K562 (cell line): ENCODE results near the gene CHRNE. TPM values are rescaled to one million over a fixed set of nuclear protein-coding genes. Genes with fewer than 3 reads are reported as not detected.

Experiments
- ATAC-seq: fragments of 200-7000 bp; cut with Tn5 transposase; 3 replicates; pipeline ENCODE4 v1.9.1; 2020; ENCODE audit warnings: moderate library complexity
- BruUV-seq: library from RNA; stranded (reverse); fragments of 400-500 nt; replicated peaks from 2 replicates; lab custom pipeline; 2021; lab: Mats Ljungman, UMichigan
- CTCF ChIA-PET: fragments of 300-600 bp; formaldehyde crosslinking; extraction: SDS; loops from one replicate; lab custom pipeline; 2021; ENCODE audit warnings: low intra/inter-chr PET ratio; lab: Yijun Ruan, JAX
- POLR2A ChIA-PET: fragments of 300-600, 350-650 bp; sonication (Branson Sonifier 250); formaldehyde crosslinking; extraction: SDS; loops from one replicate; lab custom pipeline; 2021; ENCODE audit warnings: antibody characterized with exemption, inconsistent platforms; lab: Yijun Ruan, JAX
- DNase-seq, 4 experiments: peaks; one replicate each; pipeline versions ENCODE4 v3.0.0 to v3.0.0-alpha.2; 2011 to 2018; ENCODE audit warnings: low spot score in 3 of 4, mixed read lengths in 3 of 4; ENCODE audit errors: extremely low read depth in 1 of 4
- FAIRE-seq: peaks from 2 replicates; lab custom pipeline; 2011; peaks lifted over from hg19 to GRCh38; lab: Jason Lieb, UNC
- H2AFZ ChIP-seq: 2 replicates; pipeline ENCODE4 v1.6.0; 2011; ENCODE audit warnings: low read depth, low read length, control low read depth, inconsistent platforms
- H3K27ac ChIP-seq: fragments of 200-600 bp; 3 replicates; pipeline ENCODE4 v1.8.0; 2011; ENCODE audit warnings: low read depth, mild to moderate bottlenecking, control low read depth, inconsistent platforms, low read length, moderate library complexity, mixed read lengths; ENCODE audit errors: extremely low read depth
- H3K27me3 ChIP-seq, 2 experiments: fragments of 300-600 bp in 1 of 2; 2 replicates in 1 of 2; 3 replicates in 1 of 2; pipeline versions ENCODE4 v1.6.0 to v1.8.0; 2011; ENCODE audit warnings: inconsistent platforms in 2 of 2, low read length in 2 of 2, mild to moderate bottlenecking in 1 of 2, mixed read lengths in 1 of 2, moderate library complexity in 1 of 2; ENCODE audit not compliant: control insufficient read depth in 2 of 2, insufficient read depth in 2 of 2
- H3K36me3 ChIP-seq: fragments of 300-600 bp; 3 replicates; pipeline ENCODE4 v1.8.0; 2011; ENCODE audit warnings: mild to moderate bottlenecking, low read length, inconsistent platforms; ENCODE audit not compliant: control insufficient read depth, insufficient read depth
- H3K4me1 ChIP-seq, 2 experiments: fragments of 200-600 bp in 1 of 2; replicated peaks in 1 of 2; 2 replicates in 1 of 2; 3 replicates in 1 of 2; pipeline versions ENCODE4 v1.5.1 to v1.8.0; 2011; ENCODE audit warnings: inconsistent platforms in 2 of 2, low read length in 2 of 2, mild to moderate bottlenecking in 1 of 2, mixed read lengths in 1 of 2, moderate library complexity in 1 of 2; ENCODE audit not compliant: control insufficient read depth in 2 of 2, insufficient read depth in 2 of 2
- H3K4me2 ChIP-seq: 2 replicates; pipeline ENCODE4 v1.6.1; 2011; ENCODE audit warnings: low read length, control low read depth, inconsistent platforms, mixed read lengths; ENCODE audit not compliant: insufficient read depth
- H3K4me3 ChIP-seq: fragments of 200-600 bp; sonication (generic), shearing (Covaris generic); 2 replicates; pipeline ENCODE4 v1.5.1; 2016; ENCODE audit warnings: control low read depth, inconsistent platforms
- H3K79me2 ChIP-seq: fragments of 200-600 bp; 3 replicates; pipeline ENCODE4 v1.8.0; 2011; ENCODE audit warnings: low read length, inconsistent platforms; ENCODE audit not compliant: control insufficient read depth, insufficient read depth
- H3K9ac ChIP-seq, 2 experiments: 2 replicates each; pipeline versions ENCODE4 v1.6.0 to v1.6.1; 2011; ENCODE audit warnings: low read depth in 2 of 2, low read length in 2 of 2, control low read depth in 1 of 2, inconsistent platforms in 1 of 2, mild to moderate bottlenecking in 1 of 2, mixed read lengths in 1 of 2; ENCODE audit not compliant: insufficient read depth in 1 of 2
- H3K9me1 ChIP-seq: one replicate; pipeline ENCODE4 v1.6.0; 2011; ENCODE audit warnings: inconsistent platforms, mild to moderate bottlenecking, low read length, moderate library complexity; ENCODE audit not compliant: control insufficient read depth, insufficient read depth
- H3K9me3 ChIP-seq: replicated peaks from 2 replicates; pipeline ENCODE4 v1.5.1; 2011; ENCODE audit warnings: low read depth, low read length, inconsistent platforms; ENCODE audit not compliant: control insufficient read depth, insufficient read depth
- H4K20me1 ChIP-seq: replicated peaks from 2 replicates; pipeline ENCODE4 v1.6.1; 2011; ENCODE audit warnings: low read length, inconsistent platforms, mixed read lengths; ENCODE audit not compliant: control insufficient read depth, insufficient read depth
- DMBX1 ChIP-seq: fragments of 250-450 bp; sonication (Bioruptor Pico); IDR thresholded peaks from 2 replicates; pipeline ENCODE4 v1.8.0; 2022; ENCODE audit warnings: inconsistent platforms, mild to moderate bottlenecking, moderate library complexity, borderline replicate concordance
- MAZ ChIP-seq, 2 experiments: fragments of 450-650 bp in 1 of 2; sonication (generic) in 1 of 2; formaldehyde crosslinking; IDR thresholded peaks in 1 of 2; conservative IDR thresholded peaks in 1 of 2; 2 replicates each; pipeline versions ENCODE4 v1.4.0 to v1.5.0; 2020; ENCODE audit warnings: mild to moderate bottlenecking in 1 of 2, missing genetic modification reagents in 1 of 2
- NFIC ChIP-seq: fragments of 450-650 bp; IDR thresholded peaks from 2 replicates; pipeline ENCODE4 v1.6.1; 2017; ENCODE audit warnings: mild to moderate bottlenecking, inconsistent platforms
- NKRF ChIP-seq: fragments of 450-650 bp; IDR thresholded peaks from 2 replicates; pipeline ENCODE4 v1.6.1; 2016; ENCODE audit warnings: borderline replicate concordance
- NRF1 ChIP-seq, 2 experiments: fragments of 450-650 bp; IDR thresholded peaks in 1 of 2; conservative IDR thresholded peaks in 1 of 2; 2 replicates each; pipeline ENCODE4 v1.6.1; 2014; ENCODE audit warnings: mild to moderate bottlenecking in 2 of 2
- VEZF1 ChIP-seq: fragments of 200-800 bp; sonication (Bioruptor generic); IDR thresholded peaks from 2 replicates; pipeline ENCODE4 v1.6.1; 2017; ENCODE audit warnings: missing genetic modification characterization, missing compliant biosample characterization
- ZNF764 ChIP-seq: fragments of 250-450 bp; sonication (Bioruptor Pico); IDR thresholded peaks from 2 replicates; pipeline ENCODE4 v1.4.0; 2020; ENCODE audit warnings: low read depth, mild to moderate bottlenecking, moderate library complexity
- WGBS: fragments of 100-300 bp; shearing (Covaris generic); methylation state at CpG from one replicate; pipeline ENCODE4 v1.1.6; 2016; ENCODE audit warnings: low coverage, mixed read lengths; ENCODE audit not compliant: insufficient coverage; ENCODE audit errors: missing lambda C conversion rate; 5-methylcytosine and 5-hydroxymethylcytosine counted together
- in situ Hi-C: fragments of 300-500 bp; cut with MboI; formaldehyde crosslinking; loops from 4 replicates; pipeline ENCODE4 v1.15.0; 2018; ENCODE audit warnings: inconsistent platforms, mixed read lengths
- intact Hi-C: fragments of 100-400 bp; cut with micrococcal nuclease; formaldehyde crosslinking; loops from 2 replicates; pipeline ENCODE4 v1.14.2; 2022
- polyA plus RNA-seq, 8 experiments: library from polyadenylated mRNA; depleted of rRNA in 4 of 8; stranded (reverse) in 5 of 8; unstranded in 3 of 8; fragments of >200 nt; fragmentation: Nextera tagmentation in 2 of 8; fragmentation: Illumina TruSeq in 1 of 8; extraction: Ambion mirVana in 2 of 8; extraction: Trizol in 1 of 8; gene quantifications; 2 replicates each; pipeline versions ENCODE4 v1.2.1 to v1.2.3, GENCODE V29; 2011 to 2014; ENCODE audit warnings: inconsistent platforms in 1 of 8, missing spikeins in 1 of 8
- total RNA-seq, 7 experiments: library from RNA; depleted of rRNA in 6 of 7; stranded (reverse); fragments of >200 nt in 6 of 7; fragmentation: Illumina TruSeq in 2 of 7; extraction: Trizol in 2 of 7; gene quantifications; 2 replicates each; pipeline versions ENCODE4 v1.2.1 to v1.2.3, GENCODE V29; 2011 to 2021; ENCODE audit warnings: low replicate concordance in 1 of 7

CHRNE gene
- total and polyA plus RNA-seq, 9 of the 15 experiments (the other 6 are each of a cell fraction or from before 2014, with no cell fraction given), result not detected

GRCh38 chr17:4950746-4951204 lies 47.9 kb upstream of the CHRNE start, which contains the start of gene ENO3:
ENO3 (plus strand) TSS chr17:4951119; CDS start chr17:4951830, 711 bp downstream.
- no peak for FAIRE-seq
- peak within 1 kb of the TSS; percentile 97 for H3K4me3 ChIP-seq
- H3K9me1 ChIP-seq, result no peaks in the 10 kb centered on the region
- peaks cover 45% of the 10 kb centered on the region for H3K79me2 ChIP-seq
- peak within 1 kb of the TSS; percentile 89 to 96 for H3K9ac ChIP-seq
- intact Hi-C loops (loop anchor here (1.0 kb wide), 1 partner anchor 17 kb away; the partner anchor contains the start of gene SPAG7), in situ Hi-C loops (no loop called here)
- no peaks in the 10 kb centered on the region for H3K9me3 ChIP-seq
- H3K27ac ChIP-seq, result peak within 1 kb of the TSS; percentile 98
- peaks cover 19 to 50% of the 10 kb centered on the region in 2 experiments for H3K4me1 ChIP-seq
- POLR2A ChIA-PET, result interaction anchor here (0.6 to 4.7 kb wide), 5 partner anchors 9 to 62 kb away, joined by 3 to 38 read pairs (median 7); partner anchors contain the start of genes CAMTA2, RNF167, SLC25A11 and SPAG7
- peak within 1 kb of the TSS; percentile 84 for H3K4me2 ChIP-seq
- 3% methylated on average over 7 of the region's 7 CpGs for WGBS
- H3K27me3 ChIP-seq, result no peaks in the 10 kb centered on the region
- peaks cover 14% of the 10 kb centered on the region for H4K20me1 ChIP-seq
- peak in 2 of 4 experiments; percentile 35 to 60 for DNase-seq
- peaks cover 21% of the 10 kb centered on the region for H3K36me3 ChIP-seq
- TF ChIP-seq DMBX1 (CRISPR knock-in tag) (no peak), NKRF (0 out of 2 replicates have a peak, but pooled peaks have one; percentile 0), NRF1 (conservative IDR thresholded peaks at IDR 0.05 in 1 of 2, IDR thresholded peaks at IDR 0.05 in 1 of 2) (peak; percentile 44 to 61), NFIC (peak; percentile 73), VEZF1 (peak; percentile 42; the same call in 1 of the 2 replicates), ZNF764 (CRISPR knock-in tag) (no peak), MAZ (CRISPR knock-in tag; conservative IDR thresholded peaks at IDR 0.05 in 1 of 2, IDR thresholded peaks at IDR 0.05 in 1 of 2) (peak in 1 of 2 experiments; percentile 1; a peak in 1 of 4 replicates)
- BruUV-seq, result no TSS peak
- no peak for ATAC-seq
- CTCF ChIA-PET, result no interaction called here
- H2AFZ ChIP-seq, result peak within 1 kb of the TSS; percentile 51
